Stimulated activated naive CD4-positive, alpha-beta T cell treated with Interleukin-2 at 50 U/mL for 16 hours (primary cell): ENCODE data around the gene ECI2.
A peak's percentile ranks its signal among the peaks of the same experiment; 100 is the strongest.
"Not testable (repeated sequence)": the region's sequence is repeated elsewhere in the genome, so short reads cannot be mapped to it uniquely, and the experiment has no call there.

Experiments
- DNase-seq: peaks from one replicate; lab custom pipeline; 2025; lab: John Stamatoyannopoulos, UW

ECI2 gene

DNA sequence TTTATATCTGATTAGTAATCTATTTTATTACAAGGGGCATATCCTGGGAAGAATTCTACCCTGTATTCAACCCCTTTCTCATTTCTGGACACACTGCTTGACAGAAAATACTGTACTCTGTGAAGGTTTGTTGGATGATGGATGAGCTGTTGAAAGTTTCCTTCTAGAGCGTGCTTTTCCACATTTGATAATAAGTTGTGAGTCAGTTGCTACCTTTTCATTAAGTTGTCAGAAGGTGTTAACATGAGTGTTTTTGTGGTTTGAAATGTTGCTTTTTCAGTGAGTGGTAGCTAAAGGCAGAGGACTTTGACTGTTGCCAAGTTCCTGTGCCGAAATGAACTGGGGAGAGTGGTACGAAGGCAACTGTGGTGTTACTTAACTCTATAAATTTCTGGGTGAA is 3.9 kb upstream of the ECI2 start:
- no peak for DNase-seq

DNA sequence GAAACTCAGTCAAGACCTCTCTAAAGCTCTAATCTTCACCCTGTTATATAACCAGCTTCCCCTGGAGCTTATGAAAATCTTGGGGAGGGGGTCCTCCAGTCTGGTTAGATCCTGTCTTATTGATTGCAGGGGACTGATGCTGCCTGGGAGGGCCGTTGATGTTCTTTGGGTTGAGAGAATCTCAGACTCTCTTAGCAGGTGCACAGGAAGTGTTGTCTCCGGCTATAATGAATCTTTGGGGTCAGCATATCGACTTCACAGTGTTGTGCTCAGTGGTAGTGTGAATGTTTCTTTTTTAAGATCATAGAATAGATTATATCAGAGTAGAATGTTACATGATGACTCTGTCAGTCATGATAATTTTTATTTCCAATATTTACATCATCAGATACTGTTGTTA is 2.8 kb upstream of the ECI2 start:
- no peak for DNase-seq

DNA sequence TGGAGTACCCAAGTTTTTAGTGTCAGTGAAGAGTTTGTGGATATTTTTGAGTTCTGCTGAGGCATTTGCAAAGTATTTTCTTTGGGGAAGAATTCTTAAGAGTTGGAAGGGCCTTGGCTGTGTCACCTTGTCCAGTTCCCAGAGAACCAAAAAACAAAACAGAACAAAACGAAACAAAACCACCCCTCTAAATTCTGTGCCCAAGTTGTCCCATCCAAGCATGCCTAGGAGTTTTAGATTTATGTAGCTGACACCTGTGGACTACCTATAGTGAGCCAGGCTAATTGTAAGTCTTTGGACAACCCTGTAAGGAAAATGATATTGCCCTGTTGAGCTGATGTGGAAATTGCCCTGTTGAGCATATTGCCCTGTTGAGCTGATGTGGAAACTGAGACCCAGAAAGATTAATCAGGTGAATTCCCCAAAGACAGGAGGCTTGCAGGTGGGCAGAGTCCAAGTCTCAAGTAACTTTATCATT is 1.0 kb upstream of the ECI2 start:
- no peak for DNase-seq

DNA sequence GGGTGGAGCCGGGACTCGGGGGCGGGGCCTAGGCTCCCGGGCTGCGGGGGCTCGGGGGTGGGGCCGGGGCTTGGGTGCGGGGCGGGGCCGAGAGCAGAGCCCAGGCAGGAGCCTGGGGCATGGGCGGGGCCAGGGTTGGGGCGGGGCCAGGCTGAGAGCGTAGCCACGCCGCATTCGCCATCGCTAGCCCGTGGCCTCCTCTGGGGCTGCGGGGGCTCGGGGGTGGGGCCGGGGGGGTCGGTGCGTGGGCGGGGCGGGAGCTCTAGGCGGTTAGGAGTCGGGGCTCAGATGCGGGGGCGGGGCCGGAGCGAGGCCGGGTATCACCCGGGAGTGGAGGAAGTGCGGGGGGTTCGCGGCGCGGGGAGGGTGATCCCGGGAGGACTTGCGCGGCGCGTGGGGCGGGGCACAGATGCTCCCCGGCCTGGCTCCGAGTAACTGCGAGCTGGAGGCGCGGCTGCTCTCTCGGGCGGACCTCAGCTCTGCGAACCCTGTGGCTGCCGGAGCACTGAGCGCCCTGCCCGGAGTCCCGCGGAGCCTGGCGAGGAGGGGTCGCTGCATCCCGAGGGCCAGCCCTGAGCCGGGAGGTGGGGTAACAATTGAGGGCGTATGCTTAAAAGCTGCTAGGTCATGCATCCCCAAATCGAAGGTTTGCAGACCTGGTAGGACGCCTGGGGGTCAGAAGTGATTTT is 434 bp upstream of the ECI2 start:
- DNase-seq: peak; percentile 96

DNA sequence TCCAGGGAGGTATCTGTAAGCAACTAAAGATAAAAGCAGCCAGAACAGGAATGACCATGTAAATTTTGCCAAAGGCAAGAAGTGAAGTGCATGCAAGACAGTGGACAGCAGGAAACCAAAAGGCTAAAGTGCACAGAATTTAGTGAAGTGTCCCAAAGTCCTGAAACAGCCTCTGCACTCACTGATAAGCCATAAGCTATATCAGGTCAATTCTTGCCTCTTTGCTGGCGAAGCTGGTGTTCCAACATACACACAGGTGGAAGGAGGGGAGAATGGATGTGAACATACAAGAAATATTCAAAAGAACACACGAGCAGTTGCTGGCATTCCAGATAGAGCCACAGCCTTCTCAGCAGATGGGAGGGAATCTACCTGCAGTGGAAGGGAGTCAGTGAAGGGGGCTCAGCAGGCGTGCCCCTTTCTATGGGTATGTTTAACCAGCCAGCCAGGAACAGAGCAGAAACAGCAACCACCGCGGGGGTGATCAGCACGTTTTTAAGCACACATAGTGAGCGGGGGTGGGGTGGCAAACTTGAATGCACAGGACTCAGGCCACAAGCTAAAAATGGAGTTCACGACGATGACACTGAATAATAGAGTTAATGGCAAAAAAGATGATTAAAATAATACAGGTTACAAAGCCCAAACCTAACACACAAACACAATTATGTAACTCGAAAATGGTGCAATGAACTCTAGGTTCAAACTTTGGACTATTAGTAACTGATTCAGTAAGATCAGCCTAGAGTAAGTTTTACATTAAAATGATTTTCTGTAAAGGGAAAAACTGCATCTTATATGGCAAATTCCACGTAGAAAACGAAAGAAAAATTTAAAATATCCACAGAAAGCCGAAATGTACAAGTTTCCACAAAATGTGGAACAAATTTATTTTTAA is 1.2 kb downstream of the ECI2 start:
- no peak for DNase-seq

DNA sequence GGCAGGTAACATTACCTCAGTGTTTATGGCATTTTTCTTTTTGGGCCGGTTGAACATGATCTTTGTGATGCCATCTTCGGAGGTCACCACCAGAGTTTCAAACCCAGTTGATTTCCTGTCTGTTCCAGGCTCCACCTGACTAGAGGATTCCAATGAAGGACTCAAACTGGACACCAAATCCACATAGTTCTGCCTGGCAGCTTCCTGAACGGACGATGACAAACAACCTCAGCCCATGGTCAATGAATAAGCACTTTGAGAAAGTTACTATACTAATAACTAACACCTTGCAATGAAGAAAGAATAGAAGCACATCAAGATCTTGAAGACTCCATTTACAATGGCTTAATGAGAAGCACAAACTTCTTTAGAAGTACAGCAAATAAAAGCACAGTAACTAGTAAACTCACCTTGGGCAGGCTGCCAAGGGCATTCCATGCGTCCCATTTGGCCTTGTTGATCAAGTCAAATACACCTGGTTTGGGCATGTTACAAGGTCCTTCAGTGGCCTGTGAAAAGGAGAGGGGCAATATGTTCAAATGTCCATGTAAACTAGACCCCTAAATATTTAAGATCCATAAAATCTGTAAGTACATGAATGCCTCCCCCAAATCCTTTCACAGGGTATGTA is 4.9 kb downstream of the ECI2 start:
- no peak for DNase-seq

DNA sequence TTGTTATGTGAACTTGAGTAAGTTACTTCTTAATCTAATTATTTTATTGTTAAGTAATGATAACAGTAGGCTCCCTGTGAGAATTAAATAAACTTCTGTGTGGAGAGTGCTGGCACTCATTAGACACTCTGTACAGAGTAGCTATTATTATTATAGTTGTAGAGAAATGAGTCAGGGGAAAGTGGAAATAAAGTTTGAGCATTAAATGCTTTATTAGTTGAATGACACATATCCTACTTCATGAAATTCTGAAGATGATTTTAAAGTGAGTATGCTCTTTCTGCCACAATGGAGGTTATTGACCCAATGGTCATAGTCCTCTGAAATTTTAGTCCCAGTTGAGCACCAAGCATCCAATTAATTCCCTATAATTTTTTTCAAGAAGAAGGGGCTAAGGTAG is 5.9 kb downstream of the ECI2 start:
- DNase-seq: no peak

DNA sequence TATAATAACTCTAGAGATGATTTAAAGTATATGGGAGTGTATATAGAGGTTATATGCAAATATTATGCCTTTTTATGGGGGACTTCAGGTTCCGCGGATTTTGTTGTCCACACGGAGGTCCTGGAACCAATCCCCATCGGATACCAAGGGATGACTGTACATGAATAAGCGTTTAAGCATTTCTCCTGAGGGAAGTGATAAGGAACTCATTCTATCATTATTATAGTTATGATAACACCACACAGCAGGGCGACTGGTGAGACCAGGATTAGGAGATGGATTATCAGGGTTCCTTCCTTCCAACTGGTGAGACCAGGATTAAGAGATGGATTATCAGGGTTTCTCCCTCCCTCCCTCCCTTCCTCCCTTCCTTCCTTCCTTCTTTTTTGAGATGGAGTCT is 6.6 kb downstream of the ECI2 start:
- no peak for DNase-seq

DNA sequence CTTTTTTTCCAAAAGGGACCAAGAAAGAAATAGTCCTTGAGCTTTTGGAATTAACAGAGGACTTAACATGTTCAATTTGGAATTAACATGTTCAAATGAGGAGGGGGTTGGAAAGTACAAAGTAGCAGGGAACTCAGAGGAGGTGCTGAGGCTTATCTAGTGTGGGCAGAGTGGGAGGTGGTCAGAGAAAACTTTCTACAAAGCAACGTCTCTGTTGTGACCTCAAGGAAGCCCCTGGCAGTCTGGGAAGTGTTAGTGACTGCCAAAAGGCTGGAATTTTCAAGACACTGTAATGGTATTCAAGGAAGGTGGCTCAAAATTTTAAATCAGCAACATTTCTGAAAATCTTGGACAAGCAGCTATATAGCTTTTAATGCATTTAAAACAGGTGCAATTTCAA is 7.3 kb downstream of the ECI2 start:
- no peak for DNase-seq

DNA sequence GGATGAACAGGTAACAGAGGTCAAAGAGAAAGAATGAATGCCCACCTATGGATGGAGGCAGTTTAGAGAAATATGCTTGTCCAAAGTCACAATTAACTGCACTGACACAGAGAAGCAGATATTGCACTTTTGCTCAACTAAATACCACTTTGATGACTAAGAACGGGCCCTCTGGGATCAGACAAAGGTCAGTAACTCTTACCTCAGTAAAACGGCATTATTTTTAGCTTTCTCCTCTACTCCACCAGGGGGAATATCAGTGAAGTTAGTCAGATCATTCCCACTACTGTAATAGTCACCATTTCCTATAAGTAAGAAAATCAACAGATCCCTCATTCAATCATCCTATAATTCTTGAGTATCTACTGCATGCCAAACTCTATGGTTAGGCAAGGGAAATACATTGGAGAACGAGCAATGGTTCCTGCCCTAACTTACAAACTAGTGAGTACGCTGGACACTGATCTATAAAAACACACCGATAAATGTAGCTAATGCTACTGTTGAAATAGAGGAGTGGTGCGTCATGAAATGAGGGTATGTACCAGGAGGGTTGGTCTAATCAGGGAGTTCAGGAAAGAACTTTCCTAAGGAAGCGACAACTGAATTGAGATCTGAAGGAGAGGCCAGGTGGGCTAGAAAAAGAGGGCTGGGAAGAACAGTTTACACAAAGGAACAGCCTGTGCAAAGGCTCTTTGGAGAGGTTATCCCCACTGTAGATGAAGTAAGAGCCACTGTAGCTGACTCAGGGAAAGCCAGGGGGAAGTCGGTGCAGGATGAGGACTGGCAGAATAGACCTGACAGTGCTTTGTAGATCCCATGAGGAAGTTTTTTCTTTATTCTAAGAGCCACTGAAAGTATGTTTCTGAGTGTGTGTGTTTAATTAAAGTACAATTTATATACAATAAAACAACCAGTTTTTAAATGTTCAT is 9.2 kb downstream of the ECI2 start:
- DNase-seq: no peak

DNA sequence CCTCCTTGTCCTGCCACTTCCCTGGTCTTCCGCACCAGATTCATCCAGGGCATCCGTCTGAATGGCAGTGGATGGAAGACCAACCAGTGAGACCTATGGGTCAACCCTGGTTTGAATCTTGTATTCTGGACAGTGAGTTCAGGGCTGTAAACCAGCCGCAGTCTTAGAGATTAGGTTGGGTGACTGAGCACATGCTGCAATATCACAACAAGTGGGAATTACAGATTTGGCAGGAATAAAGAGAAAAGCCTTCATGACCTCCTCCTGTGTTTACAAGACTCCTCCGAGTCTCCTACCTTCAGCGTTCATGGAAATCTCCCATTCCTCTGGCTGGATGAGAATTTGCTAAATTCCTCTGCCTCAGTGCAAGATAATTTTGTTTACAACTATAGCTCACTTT is 9.9 kb downstream of the ECI2 start:
- no peak for DNase-seq

DNA sequence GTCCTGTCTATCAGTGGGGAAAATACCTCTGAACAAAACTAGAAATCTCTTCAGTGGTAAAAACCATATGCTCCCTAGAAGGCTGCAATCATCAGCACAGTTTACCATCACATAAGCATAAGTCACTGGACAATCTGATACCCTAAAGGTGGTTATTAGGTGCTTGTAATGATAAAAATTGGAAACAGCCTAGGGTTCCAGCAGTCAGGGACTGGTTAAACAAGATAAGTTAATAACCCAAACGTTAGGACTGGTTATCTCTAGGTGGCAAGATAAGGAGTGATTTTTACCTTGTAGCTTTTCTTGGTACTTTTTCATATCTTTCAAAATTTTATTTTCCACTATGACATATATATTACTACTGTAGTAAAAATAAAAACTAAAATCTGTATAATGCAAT is 11.0 kb downstream of the ECI2 start:
- DNase-seq: no peak

DNA sequence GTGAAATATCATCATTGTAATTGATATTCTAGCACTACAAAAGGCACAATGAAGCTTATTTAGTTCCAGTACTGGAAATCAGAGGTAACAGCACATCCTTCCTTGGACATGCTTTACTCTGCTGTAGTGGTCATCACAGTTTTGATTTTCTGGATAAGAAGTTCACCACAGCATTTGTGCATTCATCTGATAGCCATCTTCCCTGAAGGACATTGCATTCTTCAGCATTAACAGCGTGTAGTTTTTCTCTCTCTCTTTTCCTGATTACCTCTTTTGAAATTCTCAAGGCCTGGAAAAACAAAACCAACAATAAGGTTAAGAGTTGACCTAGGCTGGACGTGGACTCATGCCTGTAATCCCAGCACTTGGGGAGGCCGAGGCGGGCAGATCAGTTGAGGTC is 19.6 kb downstream of the ECI2 start:
- DNase-seq: no peak

DNA sequence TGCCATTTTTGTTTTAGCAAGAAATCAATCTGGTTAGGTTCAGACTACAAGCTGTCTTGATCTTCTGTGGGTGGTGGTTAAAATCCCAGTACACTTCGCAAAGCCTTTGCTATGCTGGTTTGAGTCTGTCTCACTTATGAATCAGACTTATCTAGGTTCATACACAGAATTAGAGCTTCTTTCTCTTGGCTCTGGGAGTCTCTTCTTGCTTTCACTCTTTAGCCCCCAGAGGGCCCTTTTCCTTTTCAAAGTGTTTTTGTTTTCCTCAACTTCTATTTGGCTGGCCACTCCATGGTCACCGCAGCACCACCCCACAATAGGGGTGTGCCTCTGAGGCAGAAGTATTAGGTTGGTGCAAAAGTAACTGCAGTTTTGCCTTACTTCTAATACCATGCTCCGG is 21.3 kb downstream of the ECI2 start:
- DNase-seq: no peak

DNA sequence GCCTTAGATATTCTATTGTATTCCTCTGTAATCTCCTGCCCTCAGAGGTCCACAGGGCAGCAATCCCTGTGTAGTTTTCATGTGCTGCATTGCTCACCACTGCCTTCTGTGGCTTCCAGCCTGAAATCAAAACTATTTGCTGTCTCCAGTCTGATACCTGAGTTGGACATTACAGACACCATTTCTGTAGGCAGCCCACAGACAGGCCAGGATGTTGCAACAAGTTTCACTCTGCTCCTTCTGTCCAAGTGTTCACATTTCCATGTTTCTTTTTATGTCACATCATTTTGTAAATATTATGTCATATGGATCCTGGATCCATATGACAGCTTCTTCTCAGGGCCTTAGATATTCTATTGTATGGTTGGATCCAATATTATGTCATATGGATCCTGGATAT is 21.7 kb downstream of the ECI2 start:
- DNase-seq: no peak

DNA sequence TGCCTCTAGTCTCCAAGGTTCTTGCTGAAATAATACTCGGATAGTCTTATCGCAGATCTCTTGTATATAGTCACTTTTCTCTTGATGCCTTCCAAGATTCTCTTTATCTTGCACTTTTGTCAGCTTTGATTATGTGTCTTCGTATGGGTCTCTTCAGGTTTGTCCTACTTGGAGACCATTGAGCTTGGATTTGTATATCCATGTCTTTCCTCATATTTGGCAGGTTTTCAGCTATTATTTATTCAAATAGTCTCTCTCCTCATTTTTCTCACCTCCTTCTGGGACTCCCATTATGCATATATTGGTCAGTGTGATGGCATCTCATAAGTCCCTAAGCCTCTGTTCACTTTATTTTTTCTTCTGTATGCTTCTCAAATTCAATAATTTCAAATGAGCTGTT is 23.0 kb downstream of the ECI2 start:
- DNase-seq: no peak

DNA sequence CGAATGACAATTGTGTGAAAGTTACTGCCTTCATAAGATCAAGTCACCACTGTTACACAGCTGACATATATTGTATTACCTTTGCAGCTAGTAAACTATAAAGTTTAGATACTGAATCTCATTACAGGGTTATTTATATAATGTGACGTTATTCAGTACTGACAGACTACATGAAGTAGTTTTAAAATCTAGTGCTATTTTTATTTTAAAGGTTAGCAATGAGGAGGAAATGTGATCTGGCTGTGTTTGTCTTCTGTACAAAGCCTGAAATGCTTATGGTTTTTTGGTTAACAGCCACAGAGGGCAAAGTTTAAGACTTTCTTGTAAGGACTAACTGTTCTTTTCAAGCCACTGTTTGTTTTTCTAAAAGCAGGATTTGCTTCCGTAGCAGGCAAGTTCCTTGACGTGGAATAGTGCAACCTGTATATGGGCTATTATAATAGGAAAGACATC is 26.0 kb downstream of the ECI2 start:
- DNase-seq: not testable (repeated sequence)

DNA sequence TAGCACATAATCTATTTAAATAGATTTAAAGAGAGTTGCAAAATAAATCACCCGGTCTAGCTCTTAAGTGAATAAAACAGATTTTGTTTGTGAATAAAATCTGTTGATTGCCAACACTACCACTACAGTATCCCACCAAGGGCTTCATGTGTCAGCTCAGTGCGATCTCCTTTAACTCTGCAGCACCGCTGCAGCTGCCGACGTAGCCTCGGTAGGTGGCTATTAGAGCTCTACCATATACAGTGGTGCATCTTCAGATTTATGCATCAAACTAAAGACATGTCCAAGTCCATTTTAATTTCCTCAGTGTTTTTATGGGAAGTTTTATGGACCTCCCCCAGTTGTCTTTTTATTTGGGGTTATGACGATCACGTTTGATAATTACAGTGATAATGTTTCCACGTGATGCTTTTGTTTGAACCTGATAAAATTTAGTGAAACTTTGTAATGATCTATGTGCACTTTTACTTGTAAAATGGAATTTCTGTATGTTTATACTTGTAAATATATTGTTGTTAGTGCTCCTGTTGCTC is 26.7 kb downstream of the ECI2 start:
- DNase-seq: no peak

DNA sequence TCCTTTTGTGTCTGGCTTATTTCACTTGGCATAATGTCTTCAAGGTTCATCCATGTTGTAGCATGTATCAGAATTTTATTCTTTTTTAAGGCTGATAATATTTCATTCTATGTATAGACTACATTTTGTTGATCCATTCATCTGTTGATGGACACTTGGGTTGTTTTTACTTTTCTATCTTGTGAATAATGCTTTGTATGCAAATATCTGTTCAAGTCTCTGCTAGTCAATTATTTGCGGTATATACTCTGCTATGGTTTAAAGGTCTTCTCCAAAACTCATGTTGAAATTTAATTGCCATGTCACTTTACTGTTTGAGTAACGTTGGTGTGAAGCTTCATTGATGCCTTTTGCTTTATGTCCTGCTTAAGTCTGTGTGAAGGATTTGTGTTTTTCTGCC is 27.5 kb downstream of the ECI2 start:
- no peak for DNase-seq

DNA sequence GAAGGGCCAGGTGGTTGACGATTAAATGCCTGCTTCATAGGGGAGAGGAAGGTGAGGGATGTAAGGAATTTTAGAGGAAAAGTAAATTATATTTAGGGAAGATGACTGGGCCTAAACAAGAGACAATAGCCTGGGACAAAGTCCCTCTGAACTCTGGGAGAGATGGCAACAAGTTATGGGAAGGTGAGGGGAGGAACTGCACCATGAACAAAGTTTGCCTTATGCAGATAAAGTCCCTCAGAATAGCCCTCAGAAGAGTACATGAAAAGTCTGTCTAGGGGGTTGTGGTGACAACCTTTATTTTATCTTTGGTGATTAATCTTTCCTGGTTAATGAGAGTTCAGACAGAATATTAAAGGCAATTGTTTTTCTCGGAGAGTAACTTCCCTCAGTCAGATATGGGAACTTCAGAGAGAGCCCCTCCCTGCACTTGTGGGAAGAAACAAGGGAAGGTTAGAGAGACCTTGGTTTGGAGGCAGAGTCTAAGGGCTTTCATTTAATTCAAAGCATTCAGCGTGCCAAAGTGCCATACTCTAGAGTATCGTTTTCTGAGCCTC is 29.3 kb downstream of the ECI2 start:
- no peak for DNase-seq

DNA sequence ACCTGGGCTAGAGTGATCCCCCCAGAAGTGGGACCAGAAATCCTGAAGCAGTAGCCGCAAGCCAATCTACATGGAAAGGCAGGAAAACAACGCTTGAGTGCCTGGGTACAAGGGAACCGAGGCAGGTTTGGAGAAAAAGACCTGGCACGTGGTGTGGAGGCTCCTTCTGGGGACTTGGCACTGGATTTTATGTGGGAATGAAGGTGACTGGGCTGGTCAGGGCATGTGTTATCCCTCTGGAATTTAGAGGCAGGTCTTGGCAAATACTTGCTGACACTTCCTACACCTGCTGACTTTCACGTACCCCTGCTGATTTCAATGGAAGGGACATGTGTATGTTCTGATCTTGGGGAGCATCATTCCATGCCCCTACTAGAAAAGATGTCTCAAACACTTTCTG is 31.4 kb downstream of the ECI2 start:
- no peak for DNase-seq
